ENCODE measurements around the gene ARHGEF25. TPM values are rescaled to one million over a fixed set of nuclear protein-coding genes. Genes with fewer than 3 reads are reported as not detected.

The ARHGEF25 gene
- total and polyA plus RNA-seq, 2 donors (not counting 1 experiment from before 2014, with no cell fraction given), result 0.12 TPM; not detected in 1

DNA sequence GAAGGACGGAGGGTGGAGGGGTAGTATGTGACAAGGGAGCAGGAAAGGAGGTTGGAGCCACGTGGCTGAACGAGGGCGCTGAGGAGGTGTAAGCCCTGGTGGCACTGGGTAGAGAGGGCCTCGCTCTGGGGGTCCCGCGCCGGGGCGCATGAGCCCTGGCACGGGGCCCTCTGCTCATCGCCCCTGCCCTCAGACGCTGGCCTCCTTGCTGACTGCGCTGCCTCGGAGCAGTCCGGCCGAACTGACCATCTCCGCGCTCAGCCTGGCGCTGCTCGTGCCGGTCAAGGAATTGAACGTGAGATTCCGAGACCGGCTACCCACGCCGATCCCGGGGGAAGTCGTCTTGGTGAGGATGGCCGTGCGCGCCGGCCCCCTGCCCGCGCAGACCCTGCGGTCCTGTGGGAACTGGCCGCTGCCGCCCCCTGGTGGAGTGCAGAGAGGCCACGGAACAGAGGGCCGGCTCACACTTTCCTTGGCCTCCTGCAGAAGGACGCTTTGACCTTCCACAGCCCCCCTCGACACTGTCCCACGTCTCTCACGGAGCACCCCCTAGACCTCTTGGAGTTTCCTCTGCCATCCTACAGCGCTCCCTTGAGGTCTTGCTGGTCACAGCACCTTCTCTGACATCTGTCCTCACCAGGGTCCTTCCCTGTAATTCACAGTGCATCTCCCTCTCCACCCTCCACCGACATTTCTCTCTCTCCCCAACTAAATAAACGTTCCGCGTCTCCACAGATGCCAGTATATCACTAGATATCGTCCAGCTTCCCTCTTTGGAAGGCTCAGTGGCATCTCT is 10.5 kb downstream of the ARHGEF25 start:
- WGBS (ENCODE audit: insufficient coverage), result 3% methylated on average over 49 of the region's 49 CpGs
- H3K4me3 Mint-ChIP-seq, result peak overlapping the region; percentile 85
- H3K79me2 ChIP-seq (ENCODE audit: control insufficient read depth, insufficient read depth, low read length), result no peaks in the 10 kb centered on the region
- no peaks in the 10 kb centered on the region for H3K9me3 Mint-ChIP-seq (ENCODE audit: insufficient read depth)
- intact Hi-C loops (cut with micrococcal nuclease), result loop anchor here (1.0 to 5.0 kb wide), 4 partner anchors 38 to 162 kb away; partner anchors contain the start of genes ARHGAP9, DDIT3, GLI1 and MBD6
- DNase-seq, result peak; percentile 76
- ChIA-PET POLR2A (interaction anchor here (0.6 kb wide), 1 partner anchor 28 kb away, joined by 3 read pairs; no protein-coding TSS in a partner anchor), CTCF (interaction anchor here (0.7 to 5.1 kb wide), 19 partner anchors 9 to 164 kb away, joined by 3 to 122 read pairs (median 4); partner anchors contain the start of genes ARHGAP9, ARHGEF25, B4GALNT1 and OS9)
- peak; percentile 78 for ATAC-seq (ENCODE audit: low read depth)
- no peaks in the 10 kb centered on the region for H3K36me3 ChIP-seq (replicated peaks in 1 of 2; ENCODE audit: control extremely low read depth in 1 of 2, control insufficient read depth in 1 of 2, extremely low read depth in 1 of 2, insufficient read depth in 2 of 2, low read length in 1 of 2)
- H2AFZ ChIP-seq (ENCODE audit: insufficient read depth, low read depth, low read length, poor library complexity, severe bottlenecking), result peak overlapping the region; percentile 58
- H3K27me3 Mint-ChIP-seq, result peaks cover 88% of the 10 kb centered on the region
- peak overlapping the region; percentile 92 for H3K4me2 ChIP-seq (replicated peaks; ENCODE audit: low read depth, low read length, poor library complexity, severe bottlenecking)
- H3K27ac Mint-ChIP-seq, result no peak overlapping the region
- peaks cover 0 to 18% (median 0%) of the 10 kb centered on the region in 3 donors for H3K9me3 ChIP-seq (ENCODE audit: control extremely low read depth in 1 of 3, control insufficient read depth in 2 of 3, insufficient read depth in 1 of 3, low read length in 2 of 3)
- peak overlapping the region; percentile 13 to 51 (median 47) for H3K4me3 ChIP-seq (ENCODE audit: control extremely low read depth in 1 of 5, extremely low read depth in 1 of 5, insufficient read depth in 1 of 5, low read depth in 2 of 5, low read length in 4 of 5)
- peaks cover 32 to 48% of the 10 kb centered on the region in 2 donors for H3K4me1 ChIP-seq (ENCODE audit: control insufficient read depth in 2 of 2, insufficient read depth in 2 of 2, low read length in 2 of 2)
- H3K27me3 ChIP-seq (replicated peaks in 1 of 4; ENCODE audit: control extremely low read depth in 1 of 4, control insufficient read depth in 3 of 4, insufficient read depth in 4 of 4, low read length in 3 of 4), result peaks cover 0 to 92% (median 69%) of the 10 kb centered on the region in 4 experiments
- peak overlapping the region; percentile 56 for H3K9ac ChIP-seq (ENCODE audit: low read length)
- TF ChIP-seq, protein P1, sequence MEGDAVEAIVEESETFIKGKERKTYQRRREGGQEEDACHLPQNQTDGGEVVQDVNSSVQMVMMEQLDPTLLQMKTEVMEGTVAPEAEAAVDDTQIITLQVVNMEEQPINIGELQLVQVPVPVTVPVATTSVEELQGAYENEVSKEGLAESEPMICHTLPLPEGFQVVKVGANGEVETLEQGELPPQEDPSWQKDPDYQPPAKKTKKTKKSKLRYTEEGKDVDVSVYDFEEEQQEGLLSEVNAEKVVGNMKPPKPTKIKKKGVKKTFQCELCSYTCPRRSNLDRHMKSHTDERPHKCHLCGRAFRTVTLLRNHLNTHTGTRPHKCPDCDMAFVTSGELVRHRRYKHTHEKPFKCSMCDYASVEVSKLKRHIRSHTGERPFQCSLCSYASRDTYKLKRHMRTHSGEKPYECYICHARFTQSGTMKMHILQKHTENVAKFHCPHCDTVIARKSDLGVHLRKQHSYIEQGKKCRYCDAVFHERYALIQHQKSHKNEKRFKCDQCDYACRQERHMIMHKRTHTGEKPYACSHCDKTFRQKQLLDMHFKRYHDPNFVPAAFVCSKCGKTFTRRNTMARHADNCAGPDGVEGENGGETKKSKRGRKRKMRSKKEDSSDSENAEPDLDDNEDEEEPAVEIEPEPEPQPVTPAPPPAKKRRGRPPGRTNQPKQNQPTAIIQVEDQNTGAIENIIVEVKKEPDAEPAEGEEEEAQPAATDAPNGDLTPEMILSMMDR (IDR thresholded peaks at IDR 0.05), result peak; percentile 97
- TF ChIP-seq EZH2 (IDR thresholded peaks at IDR 0.05; ENCODE audit: borderline replicate concordance, insufficient read depth, low read depth, low read length, poor library complexity, severe bottlenecking), result peak; percentile 35
- H4K20me1 ChIP-seq (ENCODE audit: control insufficient read depth, insufficient read depth, low read length, poor library complexity, severe bottlenecking), result peaks cover 7% of the 10 kb centered on the region
- peaks cover 37% of the 10 kb centered on the region for H3K4me1 Mint-ChIP-seq
- H3K27ac ChIP-seq (ENCODE audit: low read length in 2 of 2), result no peak overlapping the region

Data from B cell (primary cell).